A549 (cell line): ENCODE measurements around the gene INTS6L. TPM values are rescaled to one million over a fixed set of nuclear protein-coding genes. Genes with fewer than 3 reads are reported as not detected.
A peak's percentile ranks its signal among the peaks of the same experiment; 100 is the strongest.

Experiments
- ATAC-seq, 2 experiments: fragments of 200-7000 bp in 1 of 2; fragments of >200 bp in 1 of 2; cut with Nextera tagmentation in 1 of 2; cut with Tn5 transposase in 1 of 2; 3 replicates each; pipeline versions ENCODE4 v1.8.0 to v1.9.1; 2018 to 2020; ENCODE audit warnings: mild to moderate bottlenecking in 1 of 2, moderate library complexity in 1 of 2
- CTCF ChIA-PET: fragments of 300-600 bp; sonication (Branson Sonifier 250); formaldehyde crosslinking; extraction: SDS; loops from one replicate; lab custom pipeline; 2021; ENCODE audit warnings: antibody characterized with exemption, inconsistent platforms; lab: Yijun Ruan, JAX
- POLR2A ChIA-PET: fragments of 350-600 bp; formaldehyde crosslinking; extraction: SDS; loops from one replicate; lab custom pipeline; 2021; ENCODE audit warnings: antibody characterized with exemption, inconsistent platforms; lab: Yijun Ruan, JAX
- DNase-seq, 2 experiments: peaks; one replicate each; pipeline versions ENCODE4 v3.0.0 to v3.0.0-alpha.2; 2011 to 2016; ENCODE audit warnings: low read depth in 1 of 2, low spot score in 1 of 2
- FAIRE-seq: peaks from 2 replicates; lab custom pipeline; 2011; peaks lifted over from hg19 to GRCh38; lab: Jason Lieb, UNC
- H3K27ac ChIP-seq, 2 experiments: fragments of >200 bp; sonication (Bioruptor Twin); formaldehyde crosslinking; 3 replicates each; pipeline ENCODE4 v1.5.1; 2016 to 2017
- H3K4me1 ChIP-seq: fragments of >200 bp; sonication (Bioruptor Twin); formaldehyde crosslinking; 3 replicates; pipeline ENCODE4 v1.6.1; 2016
- H3K4me2 ChIP-seq: fragments of >200 bp; sonication (Bioruptor Twin); formaldehyde crosslinking; 3 replicates; pipeline ENCODE4 v1.6.1; 2016
- H3K4me3 ChIP-seq: fragments of >200 bp; sonication (Bioruptor Twin); formaldehyde crosslinking; 3 replicates; pipeline ENCODE4 v1.5.1; 2016
- H3K9me3 ChIP-seq: fragments of >200 bp; sonication (Bioruptor Twin); formaldehyde crosslinking; 3 replicates; pipeline ENCODE4 v1.6.1; 2016
- CBX2 ChIP-seq: fragments of 200-600 bp; sonication (generic); IDR thresholded peaks from 2 replicates; pipeline ENCODE4 v1.6.1; 2016; ENCODE audit warnings: low read depth, mild to moderate bottlenecking, borderline replicate concordance
- CHD4 ChIP-seq: fragments of 200-600 bp; sonication (generic); IDR thresholded peaks from 2 replicates; pipeline ENCODE4 v1.6.1; 2016; ENCODE audit warnings: antibody characterized with exemption, mild to moderate bottlenecking, borderline replicate concordance
- E2F6 ChIP-seq: IDR thresholded peaks from 2 replicates; pipeline ENCODE4 v1.6.1; 2012; ENCODE audit warnings: low read depth, borderline replicate concordance
- EHF ChIP-seq: fragments of 250-450 bp; sonication (Bioruptor Pico); IDR thresholded peaks from 2 replicates; pipeline ENCODE4 v1.5.0; 2020; ENCODE audit warnings: mild to moderate bottlenecking
- EHMT2 ChIP-seq: fragments of 200-600 bp; sonication (generic); IDR thresholded peaks from 2 replicates; pipeline ENCODE4 v1.6.1; 2016; ENCODE audit warnings: antibody characterized with exemption, low read depth, mild to moderate bottlenecking, moderate library complexity
- ELK1 ChIP-seq: fragments of 150-350 bp; IDR thresholded peaks from 2 replicates; pipeline ENCODE4 v1.6.1; 2014; ENCODE audit warnings: low read depth, mild to moderate bottlenecking, low read length
- ESRRA ChIP-seq: fragments of 150-350 bp; IDR thresholded peaks from 2 replicates; pipeline ENCODE4 v1.6.1; 2014; ENCODE audit warnings: mild to moderate bottlenecking, low read length, borderline replicate concordance
- FOSL2 ChIP-seq, 2 experiments: fragments of 450-650 bp in 1 of 2; fragments of >200 bp in 1 of 2; sonication (Bioruptor Twin) in 1 of 2; formaldehyde crosslinking; IDR thresholded peaks; 2 replicates each; pipeline versions ENCODE4 v1.5.0 to v1.6.1; 2016 to 2020; ENCODE audit warnings: mild to moderate bottlenecking in 1 of 2, moderate library complexity in 1 of 2
- FOXS1 ChIP-seq: fragments of 250-450 bp; sonication (Bioruptor Pico); IDR thresholded peaks from 2 replicates; pipeline ENCODE4 v1.5.0; 2020; ENCODE audit warnings: mild to moderate bottlenecking, moderate library complexity
- GATA3 ChIP-seq: IDR thresholded peaks from 2 replicates; pipeline ENCODE4 v1.6.1; 2012; ENCODE audit warnings: borderline replicate concordance
- HDAC2 ChIP-seq: fragments of 200-600 bp; sonication (generic); IDR thresholded peaks from 2 replicates; pipeline ENCODE4 v1.6.1; 2016
- HEYL ChIP-seq: fragments of 250-450 bp; sonication (Bioruptor Pico); IDR thresholded peaks from 2 replicates; pipeline ENCODE4 v1.8.0; 2021; ENCODE audit warnings: mild to moderate bottlenecking, moderate library complexity
- HMGXB4 ChIP-seq: fragments of 250-450 bp; sonication (Bioruptor Pico); IDR thresholded peaks from 2 replicates; pipeline ENCODE4 v1.5.0; 2021; ENCODE audit warnings: mild to moderate bottlenecking, moderate library complexity, borderline replicate concordance
- HOXA7 ChIP-seq: fragments of 250-450 bp; sonication (Bioruptor Pico); IDR thresholded peaks from 2 replicates; pipeline ENCODE4 v1.5.0; 2020; ENCODE audit warnings: mild to moderate bottlenecking, moderate library complexity
- HOXB5 ChIP-seq: fragments of 250-450 bp; sonication (Bioruptor Pico); IDR thresholded peaks from 2 replicates; pipeline ENCODE4 v1.5.0; 2020; ENCODE audit warnings: mild to moderate bottlenecking, moderate library complexity
- KDM1A ChIP-seq: fragments of 200-600 bp; sonication (generic); IDR thresholded peaks from 2 replicates; pipeline ENCODE4 v1.6.1; 2016; ENCODE audit warnings: low read depth, mild to moderate bottlenecking
- KDM5A ChIP-seq: fragments of 200-600 bp; sonication (generic); IDR thresholded peaks from 2 replicates; pipeline ENCODE4 v1.6.1; 2016; ENCODE audit warnings: antibody characterized with exemption, mild to moderate bottlenecking
- MAFK ChIP-seq: fragments of 450-650 bp; IDR thresholded peaks from 2 replicates; pipeline ENCODE4 v1.6.1; 2014; ENCODE audit not compliant: partially characterized antibody
- MYC ChIP-seq: IDR thresholded peaks from 2 replicates; pipeline ENCODE4 v1.6.1; 2012; ENCODE audit warnings: mild to moderate bottlenecking, inconsistent platforms, low read length, improper control_type of control experiment, borderline replicate concordance
- NFE2L2 ChIP-seq: fragments of 150-350 bp; conservative IDR thresholded peaks from 2 replicates; pipeline ENCODE4 v1.6.1; 2014; ENCODE audit warnings: low read length
- NR3C1 ChIP-seq: fragments of >200 bp; sonication (Bioruptor Twin); formaldehyde crosslinking; IDR thresholded peaks from 3 replicates; pipeline ENCODE4 v1.6.1; 2017
- RARB ChIP-seq: fragments of 250-450 bp; sonication (Bioruptor Pico); IDR thresholded peaks from 2 replicates; pipeline ENCODE4 v1.8.0; 2021; ENCODE audit warnings: mild to moderate bottlenecking, moderate library complexity
- SREBF2 ChIP-seq: fragments of 450-650 bp; IDR thresholded peaks from 2 replicates; pipeline ENCODE4 v1.6.1; 2014; ENCODE audit warnings: mild to moderate bottlenecking, moderate library complexity
- TP53 ChIP-seq: fragments of 250-450 bp; sonication (Bioruptor Pico); IDR thresholded peaks from 2 replicates; pipeline ENCODE4 v1.5.0; 2021; ENCODE audit warnings: mild to moderate bottlenecking, moderate library complexity
- ZFP36 ChIP-seq: fragments of 450-650 bp; IDR thresholded peaks from 2 replicates; pipeline ENCODE4 v1.6.1; 2014; ENCODE audit warnings: borderline replicate concordance; ENCODE audit not compliant: partially characterized antibody
- WGBS: methylation state at CpG from one replicate; pipeline ENCODE4 v1.1.6; 2017; ENCODE audit errors: missing lambda C conversion rate; 5-methylcytosine and 5-hydroxymethylcytosine counted together
- polyA plus RNA-seq, 4 experiments: library from polyadenylated mRNA; depleted of rRNA in 3 of 4; stranded (reverse); fragments of >200 nt; fragmentation: RNase III in 1 of 4; extraction: RNeasy Plus Mini Kit Qiagen cat#74134 plus additional on column Dnase treatment in 1 of 4; gene quantifications; 2 replicates in 3 of 4; 3 replicates in 1 of 4; pipeline ENCODE4 v1.2.3, GENCODE V29; 2011 to 2017
- TF ChIP-seq, protein P1 (sequence below): fragments of >200 bp; sonication (Bioruptor Twin); formaldehyde crosslinking; IDR thresholded peaks from 2 replicates; pipeline ENCODE4 v1.6.1; 2016
- TF ChIP-seq, protein P2 (sequence below): IDR thresholded peaks from 2 replicates; pipeline ENCODE4 v1.6.1; 2012
- TF ChIP-seq, protein P3 (sequence below): fragments of >200 bp; sonication (Bioruptor Twin); formaldehyde crosslinking; IDR thresholded peaks from 3 replicates; pipeline ENCODE4 v1.6.1; 2016

INTS6L gene
- polyA plus RNA-seq, 2 of the 4 experiments (the other 2 are of a cell fraction): 0.19 to 0.40 TPM

GRCh38 chrX:135531813-135532212, 11.4 kb downstream of the INTS6L start:
- no peaks in the 10 kb centered on the region for H3K9me3 ChIP-seq
- H3K27ac ChIP-seq: no peak overlapping the region
- DNase-seq (no peak), FAIRE-seq (no peak), ATAC-seq (no peak)
- ChIA-PET POLR2A (no interaction called here), CTCF (interaction anchor here (1.0 kb wide), 1 partner anchor 10 kb away, joined by 3 read pairs; no protein-coding TSS in a partner anchor)
- TF ChIP-seq CBX2: no peak
- TF ChIP-seq, protein P1, sequence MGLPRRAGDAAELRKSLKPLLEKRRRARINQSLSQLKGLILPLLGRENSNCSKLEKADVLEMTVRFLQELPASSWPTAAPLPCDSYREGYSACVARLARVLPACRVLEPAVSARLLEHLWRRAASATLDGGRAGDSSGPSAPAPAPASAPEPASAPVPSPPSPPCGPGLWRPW: no peak
- TF ChIP-seq CHD4: no peak
- no peak for TF ChIP-seq HMGXB4 (CRISPR knock-in tag)
- no peak for TF ChIP-seq EHMT2
- TF ChIP-seq, protein P2, sequence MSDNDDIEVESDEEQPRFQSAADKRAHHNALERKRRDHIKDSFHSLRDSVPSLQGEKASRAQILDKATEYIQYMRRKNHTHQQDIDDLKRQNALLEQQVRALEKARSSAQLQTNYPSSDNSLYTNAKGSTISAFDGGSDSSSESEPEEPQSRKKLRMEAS: no peak
- TF ChIP-seq NR3C1: no peak
- no peak for TF ChIP-seq MYC
- no peak for TF ChIP-seq HOXB5 (CRISPR knock-in tag)
- no peak for TF ChIP-seq MAFK
- no peak for TF ChIP-seq SREBF2
- no peak for TF ChIP-seq HDAC2
- no peak for TF ChIP-seq FOSL2 (IDR thresholded peaks at IDR 0.05)
- TF ChIP-seq FOSL2 (CRISPR knock-in tag; IDR thresholded peaks at IDR 0.05): no peak
- WGBS: 11% methylated on average over 1 of the region's 1 CpG
- H3K4me1 ChIP-seq: no peaks in the 10 kb centered on the region
- no peak overlapping the region for H3K4me3 ChIP-seq
- no peak overlapping the region for H3K4me2 ChIP-seq

DNA sequence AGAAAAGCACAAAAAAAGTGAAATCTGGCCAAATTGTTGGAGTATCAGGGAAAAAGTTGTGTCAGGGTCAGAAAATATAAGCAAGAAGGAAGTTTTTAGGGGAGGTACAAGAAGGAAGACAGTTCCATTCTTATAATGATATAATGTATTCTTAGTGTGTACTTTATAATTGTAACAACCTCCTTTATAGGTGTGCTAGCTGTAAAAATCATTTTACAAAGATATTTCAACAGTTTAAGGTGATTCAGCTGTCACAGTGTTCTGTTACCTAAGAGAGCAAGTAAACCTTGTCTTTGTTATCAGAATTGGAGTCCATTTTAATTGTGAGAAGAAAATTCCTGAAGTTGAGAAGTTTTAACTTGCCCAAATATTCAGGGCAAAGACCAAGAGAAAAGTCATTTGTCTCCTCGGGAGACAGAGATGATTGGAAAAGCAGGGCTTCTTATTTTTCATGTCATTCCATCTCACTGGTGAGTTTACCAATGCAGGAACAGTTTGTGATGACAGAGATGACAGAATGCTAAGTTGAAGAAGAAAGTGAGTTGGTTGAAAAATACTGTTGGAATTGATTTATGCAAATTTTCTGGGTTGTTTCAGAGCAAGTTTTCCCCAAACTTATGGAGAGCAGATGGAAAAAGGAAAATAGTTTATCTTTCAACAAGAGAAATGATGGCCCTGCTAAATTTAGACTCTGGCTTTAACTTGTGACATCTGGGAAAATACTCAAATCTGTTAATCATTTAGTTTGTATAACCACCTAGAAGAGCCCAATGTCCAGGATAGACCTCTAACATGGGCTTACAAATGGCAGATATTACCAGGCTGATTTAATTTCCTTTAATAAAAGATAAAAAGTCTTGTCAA, 14.8 kb downstream of the INTS6L start:
- no peak overlapping the region for H3K4me2 ChIP-seq
- no peak overlapping the region for H3K4me3 ChIP-seq
- 13% methylated on average over 1 of the region's 1 CpG for WGBS
- no peak overlapping the region for H3K27ac ChIP-seq
- ATAC-seq (no peak), FAIRE-seq (peak; percentile 28), DNase-seq (no peak)
- CTCF ChIA-PET: no interaction called here
- H3K9me3 ChIP-seq: no peaks in the 10 kb centered on the region
- POLR2A ChIA-PET: no interaction called here
- TF ChIP-seq TP53 (CRISPR knock-in tag) (no peak), EHF (no peak), RARB (CRISPR knock-in tag) (no peak), FOXS1 (CRISPR knock-in tag) (no peak), E2F6 (no peak), GATA3 (no peak), NFE2L2 (no peak), KDM5A (no peak), ESRRA (no peak), ELK1 (no peak), HOXA7 (CRISPR knock-in tag) (no peak), KDM1A (no peak), ZFP36 (no peak), MYC (no peak), HEYL (no peak)
- TF ChIP-seq, protein P3, sequence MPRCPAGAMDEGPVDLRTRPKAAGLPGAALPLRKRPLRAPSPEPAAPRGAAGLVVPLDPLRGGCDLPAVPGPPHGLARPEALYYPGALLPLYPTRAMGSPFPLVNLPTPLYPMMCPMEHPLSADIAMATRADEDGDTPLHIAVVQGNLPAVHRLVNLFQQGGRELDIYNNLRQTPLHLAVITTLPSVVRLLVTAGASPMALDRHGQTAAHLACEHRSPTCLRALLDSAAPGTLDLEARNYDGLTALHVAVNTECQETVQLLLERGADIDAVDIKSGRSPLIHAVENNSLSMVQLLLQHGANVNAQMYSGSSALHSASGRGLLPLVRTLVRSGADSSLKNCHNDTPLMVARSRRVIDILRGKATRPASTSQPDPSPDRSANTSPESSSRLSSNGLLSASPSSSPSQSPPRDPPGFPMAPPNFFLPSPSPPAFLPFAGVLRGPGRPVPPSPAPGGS: no peak
- H3K4me1 ChIP-seq: no peaks in the 10 kb centered on the region
